K562 (cell line): ENCODE results near the gene SLC12A9. TPM values are rescaled to one million over a fixed set of nuclear protein-coding genes. Genes with fewer than 3 reads are reported as not detected.

ENCODE experiments used
- ASH1L ChIP-seq: fragments of 450-650 bp; IDR thresholded peaks from 2 replicates; pipeline ENCODE4 v1.6.1; 2018; ENCODE audit warnings: borderline replicate concordance, mild to moderate bottlenecking, low read depth; ENCODE audit not compliant: partially characterized antibody
- ATF1 ChIP-seq, 2 experiments: fragments of 450-650 bp in 1 of 2; IDR thresholded peaks; 2 replicates each; pipeline ENCODE4 v1.6.1; 2016; ENCODE audit warnings: missing compliant biosample characterization in 1 of 2, missing genetic modification characterization in 1 of 2
- BCOR ChIP-seq: fragments of 450-650 bp; IDR thresholded peaks from 2 replicates; pipeline ENCODE4 v1.6.1; 2016
- CBFA2T2 ChIP-seq: fragments of 450-650 bp; conservative IDR thresholded peaks from 2 replicates; pipeline ENCODE4 v1.6.1; 2017; ENCODE audit warnings: mild to moderate bottlenecking
- CBFA2T3 ChIP-seq: fragments of 450-650 bp; IDR thresholded peaks from 2 replicates; pipeline ENCODE4 v1.6.1; 2017
- CC2D1A ChIP-seq: fragments of 450-650 bp; IDR thresholded peaks from 2 replicates; pipeline ENCODE4 v1.6.1; 2017; ENCODE audit warnings: mild to moderate bottlenecking
- CREM ChIP-seq: IDR thresholded peaks from 2 replicates; pipeline ENCODE4 v1.6.1; 2014; ENCODE audit warnings: antibody characterized with exemption, low read depth
- CSDE1 ChIP-seq, 2 experiments: fragments of 450-650 bp; IDR thresholded peaks; 2 replicates each; pipeline ENCODE4 v1.6.1; 2016; ENCODE audit warnings: mild to moderate bottlenecking in 1 of 2
- DIDO1 ChIP-seq: fragments of 450-650 bp; IDR thresholded peaks from 2 replicates; pipeline ENCODE4 v1.6.1; 2016; ENCODE audit warnings: low read depth, missing biosample characterization, missing genetic modification characterization
- DPF2 ChIP-seq: fragments of 450-650 bp; IDR thresholded peaks from 2 replicates; pipeline ENCODE4 v1.6.1; 2016
- ELF4 ChIP-seq: fragments of 450-650 bp; formaldehyde crosslinking; IDR thresholded peaks from 2 replicates; pipeline ENCODE4 v1.4.0; 2022; ENCODE audit warnings: missing genetic modification characterization
- EP300 ChIP-seq: IDR thresholded peaks from 2 replicates; pipeline ENCODE4 v1.6.1; 2012; ENCODE audit warnings: low read length, improper control_type of control experiment
- GTF2B ChIP-seq: IDR thresholded peaks from 2 replicates; pipeline ENCODE4 v1.6.1; 2011; ENCODE audit not compliant: insufficient read length; ENCODE audit errors: extremely low read depth
- LEF1 ChIP-seq: fragments of 450-650 bp; IDR thresholded peaks from 2 replicates; pipeline ENCODE4 v1.6.1; 2016; ENCODE audit warnings: mild to moderate bottlenecking
- NR2C2 ChIP-seq, 2 experiments: fragments of 200-800 bp in 1 of 2; sonication (Bioruptor generic) in 1 of 2; sonication (generic) in 1 of 2; formaldehyde crosslinking in 1 of 2; IDR thresholded peaks; 2 replicates each; pipeline versions ENCODE4 v1.6.1 to v1.8.0; 2016 to 2022; ENCODE audit warnings: mild to moderate bottlenecking in 1 of 2, missing compliant biosample characterization in 1 of 2, missing genetic modification characterization in 1 of 2, missing genetic modification reagents in 1 of 2
- NRF1 ChIP-seq, 2 experiments: fragments of 450-650 bp; IDR thresholded peaks in 1 of 2; conservative IDR thresholded peaks in 1 of 2; 2 replicates each; pipeline ENCODE4 v1.6.1; 2014; ENCODE audit warnings: mild to moderate bottlenecking in 2 of 2
- POLR2AphosphoS5 ChIP-seq: IDR thresholded peaks from 2 replicates; pipeline ENCODE4 v1.6.1; 2011; ENCODE audit warnings: mild to moderate bottlenecking, low read depth, low read length, moderate library complexity; ENCODE audit not compliant: control insufficient read depth, insufficient read depth
- SMARCA4 ChIP-seq: fragments of 450-650 bp; IDR thresholded peaks from 2 replicates; pipeline ENCODE4 v1.6.1; 2016
- SMARCC2 ChIP-seq: fragments of 450-650 bp; IDR thresholded peaks from 2 replicates; pipeline ENCODE4 v1.6.1; 2017; ENCODE audit warnings: antibody characterized with exemption, moderate library complexity, mild to moderate bottlenecking, low read depth
- SMARCE1 ChIP-seq: fragments of 450-650 bp; IDR thresholded peaks from 2 replicates; pipeline ENCODE4 v1.7.1; 2016; ENCODE audit warnings: mild to moderate bottlenecking
- SNIP1 ChIP-seq: fragments of 450-650 bp; IDR thresholded peaks from 2 replicates; pipeline ENCODE4 v1.7.1; 2017; ENCODE audit warnings: low read depth, mild to moderate bottlenecking
- TRIM24 ChIP-seq, 2 experiments: fragments of 450-650 bp; IDR thresholded peaks; 2 replicates each; pipeline ENCODE4 v1.6.1; 2016
- ZNF766 ChIP-seq: fragments of 200-800 bp; sonication (Bioruptor generic); conservative IDR thresholded peaks from 2 replicates; pipeline ENCODE4 v1.6.1; 2016; ENCODE audit warnings: missing genetic modification characterization, missing compliant biosample characterization
- ZZZ3 ChIP-seq: fragments of 450-650 bp; IDR thresholded peaks from 2 replicates; pipeline ENCODE4 v1.6.1; 2016; ENCODE audit warnings: antibody characterized with exemption, mild to moderate bottlenecking, moderate library complexity
- polyA plus RNA-seq, 8 experiments: library from polyadenylated mRNA; depleted of rRNA in 4 of 8; stranded (reverse) in 5 of 8; unstranded in 3 of 8; fragments of >200 nt; fragmentation: Nextera tagmentation in 2 of 8; fragmentation: Illumina TruSeq in 1 of 8; extraction: Ambion mirVana in 2 of 8; extraction: Trizol in 1 of 8; gene quantifications; 2 replicates each; pipeline versions ENCODE4 v1.2.1 to v1.2.3, GENCODE V29; 2011 to 2014; ENCODE audit warnings: inconsistent platforms in 1 of 8, missing spikeins in 1 of 8
- total RNA-seq, 7 experiments: library from RNA; depleted of rRNA in 6 of 7; stranded (reverse); fragments of >200 nt in 6 of 7; fragmentation: Illumina TruSeq in 2 of 7; extraction: Trizol in 2 of 7; gene quantifications; 2 replicates each; pipeline versions ENCODE4 v1.2.1 to v1.2.3, GENCODE V29; 2011 to 2021; ENCODE audit warnings: low replicate concordance in 1 of 7
- TF ChIP-seq, protein P1 (sequence below): fragments of 450-650 bp; IDR thresholded peaks from 2 replicates; pipeline ENCODE4 v1.6.1; 2016; ENCODE audit warnings: missing biosample characterization, missing genetic modification characterization
- TF ChIP-seq, protein P2 (sequence below), 2 experiments: fragments of 450-650 bp; IDR thresholded peaks; 2 replicates each; pipeline ENCODE4 v1.6.1; 2016

Gene SLC12A9
- total and polyA plus RNA-seq, 9 of the 15 experiments (the other 6 are each of a cell fraction or from before 2014, with no cell fraction given) = 0.06 to 20.2 (median 10.7) TPM

- TF ChIP-seq, protein P1, sequence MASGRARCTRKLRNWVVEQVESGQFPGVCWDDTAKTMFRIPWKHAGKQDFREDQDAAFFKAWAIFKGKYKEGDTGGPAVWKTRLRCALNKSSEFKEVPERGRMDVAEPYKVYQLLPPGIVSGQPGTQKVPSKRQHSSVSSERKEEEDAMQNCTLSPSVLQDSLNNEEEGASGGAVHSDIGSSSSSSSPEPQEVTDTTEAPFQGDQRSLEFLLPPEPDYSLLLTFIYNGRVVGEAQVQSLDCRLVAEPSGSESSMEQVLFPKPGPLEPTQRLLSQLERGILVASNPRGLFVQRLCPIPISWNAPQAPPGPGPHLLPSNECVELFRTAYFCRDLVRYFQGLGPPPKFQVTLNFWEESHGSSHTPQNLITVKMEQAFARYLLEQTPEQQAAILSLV (tag) = no peak
- TF ChIP-seq CC2D1A (peak; percentile 56; the same call in 1 of the 2 replicates), ZZZ3 (no peak), LEF1 (peak; percentile 51; the same call in 1 of the 2 replicates), NRF1 (conservative IDR thresholded peaks at IDR 0.05 in 1 of 2, IDR thresholded peaks at IDR 0.05 in 1 of 2) (peak; percentile 24 to 25; a peak in 1 of 4 replicates), SMARCE1 (peak; percentile 83), DPF2 (peak; percentile 83), GTF2B (no peak), ASH1L (no peak), CBFA2T2 (peak; percentile 69), SNIP1 (no peak), BCOR (peak; percentile 43; the same call in 1 of the 2 replicates), ZNF766 (CRISPR knock-in tag) (peak; percentile 48; the same call in 1 of the 2 replicates), CREM (peak; percentile 73), DIDO1 (tag) (no peak), ELF4 (CRISPR knock-in tag) (peak; percentile 78; the same call in 1 of the 2 replicates), CSDE1 (IDR thresholded peaks at IDR 0.05) (0 out of 4 replicates have a peak, but pooled peaks of 1 of the 2 experiments have one; percentile 74), NR2C2 (CRISPR knock-in tag; IDR thresholded peaks at IDR 0.05) (no peak), NR2C2 (tag; IDR thresholded peaks at IDR 0.05) (no peak), POLR2AphosphoS5 (peak; percentile 26; the same call in 1 of the 2 replicates), ATF1 (CRISPR knock-in tag; IDR thresholded peaks at IDR 0.05) (0 out of 2 replicates have a peak, but pooled peaks have one; percentile 29), ATF1 (tag; IDR thresholded peaks at IDR 0.05) (peak; percentile 88), SMARCA4 (peak; percentile 77), TRIM24 (IDR thresholded peaks at IDR 0.05) (peak; percentile 56 to 62), CBFA2T3 (peak; percentile 85), SMARCC2 (peak; percentile 43; the same call in 1 of the 2 replicates), EP300 (peak; percentile 16; the same call in 1 of the 2 replicates)
- TF ChIP-seq, protein P2, sequence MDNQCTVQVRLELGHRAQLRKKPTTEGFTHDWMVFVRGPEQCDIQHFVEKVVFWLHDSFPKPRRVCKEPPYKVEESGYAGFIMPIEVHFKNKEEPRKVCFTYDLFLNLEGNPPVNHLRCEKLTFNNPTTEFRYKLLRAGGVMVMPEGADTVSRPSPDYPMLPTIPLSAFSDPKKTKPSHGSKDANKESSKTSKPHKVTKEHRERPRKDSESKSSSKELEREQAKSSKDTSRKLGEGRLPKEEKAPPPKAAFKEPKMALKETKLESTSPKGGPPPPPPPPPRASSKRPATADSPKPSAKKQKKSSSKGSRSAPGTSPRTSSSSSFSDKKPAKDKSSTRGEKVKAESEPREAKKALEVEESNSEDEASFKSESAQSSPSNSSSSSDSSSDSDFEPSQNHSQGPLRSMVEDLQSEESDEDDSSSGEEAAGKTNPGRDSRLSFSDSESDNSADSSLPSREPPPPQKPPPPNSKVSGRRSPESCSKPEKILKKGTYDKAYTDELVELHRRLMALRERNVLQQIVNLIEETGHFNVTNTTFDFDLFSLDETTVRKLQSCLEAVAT (IDR thresholded peaks at IDR 0.05) = peak in 1 of 2 experiments; percentile 79; a peak in 2 of 4 replicates
Observed at GRCh38 chr7:100803398-100804161, 48.9 kb upstream of the SLC12A9 start (continued).
